Measurements from ENCODE around the gene PRUNE2. TPM values are rescaled to one million over a fixed set of nuclear protein-coding genes. Genes with fewer than 3 reads are reported as not detected.
A peak's percentile ranks its signal among the peaks of the same experiment; 100 is the strongest.
"Not testable (repeated sequence)": the region's sequence is repeated elsewhere in the genome, so short reads cannot be mapped to it uniquely, and the experiment has no call there.

Gene PRUNE2
- total RNA-seq, 1 donor from 2014 or later: 3.3 TPM

DNA sequence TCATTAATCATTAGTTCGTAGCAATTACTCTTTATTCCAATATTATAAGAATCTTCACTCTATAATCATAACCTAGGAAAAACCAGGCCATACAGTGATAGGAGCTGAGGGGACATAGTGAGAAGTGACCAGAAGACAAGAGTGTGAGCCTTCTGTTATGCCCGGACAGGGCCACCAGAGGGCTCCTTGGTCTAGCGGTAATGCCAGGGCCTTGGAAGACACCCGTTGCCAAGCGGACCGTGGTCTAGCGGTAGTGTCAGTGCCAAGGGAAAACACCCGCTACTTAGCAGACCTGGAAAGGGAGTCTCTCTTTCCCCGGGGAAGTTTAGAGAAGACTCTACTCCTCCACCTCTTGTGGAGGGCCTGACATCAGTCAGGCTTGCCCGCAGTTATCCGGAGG lies 239.9 kb downstream of the PRUNE2 start:
- not testable (repeated sequence) for H3K36me3 Mint-ChIP-seq; H3K4me3 Mint-ChIP-seq; H3K27me3 Mint-ChIP-seq; H3K27ac Mint-ChIP-seq; DNase-seq (ENCODE audit: extremely low spot score, unreplicated experiment); H3K9me3 Mint-ChIP-seq; H3K4me1 Mint-ChIP-seq (ENCODE audit: unreplicated experiment)
- TF ChIP-seq, protein P1, sequence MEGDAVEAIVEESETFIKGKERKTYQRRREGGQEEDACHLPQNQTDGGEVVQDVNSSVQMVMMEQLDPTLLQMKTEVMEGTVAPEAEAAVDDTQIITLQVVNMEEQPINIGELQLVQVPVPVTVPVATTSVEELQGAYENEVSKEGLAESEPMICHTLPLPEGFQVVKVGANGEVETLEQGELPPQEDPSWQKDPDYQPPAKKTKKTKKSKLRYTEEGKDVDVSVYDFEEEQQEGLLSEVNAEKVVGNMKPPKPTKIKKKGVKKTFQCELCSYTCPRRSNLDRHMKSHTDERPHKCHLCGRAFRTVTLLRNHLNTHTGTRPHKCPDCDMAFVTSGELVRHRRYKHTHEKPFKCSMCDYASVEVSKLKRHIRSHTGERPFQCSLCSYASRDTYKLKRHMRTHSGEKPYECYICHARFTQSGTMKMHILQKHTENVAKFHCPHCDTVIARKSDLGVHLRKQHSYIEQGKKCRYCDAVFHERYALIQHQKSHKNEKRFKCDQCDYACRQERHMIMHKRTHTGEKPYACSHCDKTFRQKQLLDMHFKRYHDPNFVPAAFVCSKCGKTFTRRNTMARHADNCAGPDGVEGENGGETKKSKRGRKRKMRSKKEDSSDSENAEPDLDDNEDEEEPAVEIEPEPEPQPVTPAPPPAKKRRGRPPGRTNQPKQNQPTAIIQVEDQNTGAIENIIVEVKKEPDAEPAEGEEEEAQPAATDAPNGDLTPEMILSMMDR (conservative IDR thresholded peaks at IDR 0.05): peak; percentile 72

DNA sequence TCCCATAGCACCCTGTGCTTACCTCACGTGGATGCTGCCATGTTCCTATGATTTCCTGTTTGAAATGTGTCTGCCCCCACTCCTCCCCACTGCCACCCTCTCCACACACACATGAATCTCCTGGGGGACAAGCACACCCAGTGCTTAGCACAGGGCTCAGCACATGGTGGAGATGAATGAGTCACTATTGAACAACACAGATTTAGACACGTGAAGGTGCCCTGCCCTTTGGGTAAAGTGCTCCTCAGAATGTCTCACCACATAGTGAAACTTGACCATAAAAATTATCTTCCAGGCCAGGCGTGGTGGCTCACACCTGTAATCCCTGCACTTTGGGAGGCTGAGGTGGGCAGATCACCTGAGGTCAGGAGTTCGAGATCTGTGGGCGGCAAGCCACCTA lies 240.5 kb downstream of the PRUNE2 start:
- Mint-ChIP-seq H3K36me3 (no peaks in the 10 kb centered on the region), H3K27ac (no peak overlapping the region), H3K9me3 (peaks cover 4% of the 10 kb centered on the region), H3K4me1 (ENCODE audit: unreplicated experiment) (peaks cover 9% of the 10 kb centered on the region), H3K27me3 (no peaks in the 10 kb centered on the region), H3K4me3 (no peak overlapping the region)
- no peak for DNase-seq (ENCODE audit: extremely low spot score, unreplicated experiment)
- TF ChIP-seq, protein P1 (conservative IDR thresholded peaks at IDR 0.05): no peak

DNA sequence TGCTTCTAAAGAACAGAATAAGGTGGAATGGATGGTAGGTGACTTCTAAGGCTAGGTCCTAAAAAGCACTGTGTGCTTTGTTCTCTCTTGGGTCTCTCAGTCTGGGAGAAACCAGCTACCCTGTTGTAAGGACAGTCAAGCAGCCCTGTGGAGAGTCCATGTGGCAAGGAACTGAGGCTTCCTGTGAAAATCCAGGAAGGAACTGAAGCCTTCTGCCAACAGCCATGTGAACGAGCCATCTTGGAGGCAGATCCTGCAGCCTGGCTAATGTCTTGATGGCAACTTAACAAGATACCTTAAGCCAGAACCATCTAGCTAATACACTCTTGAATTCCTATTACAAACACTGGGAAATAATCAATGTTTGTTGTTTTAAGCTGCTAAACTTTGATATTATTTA lies 241.8 kb downstream of the PRUNE2 start:
- Mint-ChIP-seq H3K4me1 (ENCODE audit: unreplicated experiment) (peaks cover 9% of the 10 kb centered on the region), H3K4me3 (no peak overlapping the region), H3K27ac (no peak overlapping the region), H3K36me3 (no peaks in the 10 kb centered on the region), H3K9me3 (peaks cover 4% of the 10 kb centered on the region), H3K27me3 (no peaks in the 10 kb centered on the region)
- no peak for DNase-seq (ENCODE audit: extremely low spot score, unreplicated experiment)
- TF ChIP-seq, protein P1 (conservative IDR thresholded peaks at IDR 0.05): no peak

DNA sequence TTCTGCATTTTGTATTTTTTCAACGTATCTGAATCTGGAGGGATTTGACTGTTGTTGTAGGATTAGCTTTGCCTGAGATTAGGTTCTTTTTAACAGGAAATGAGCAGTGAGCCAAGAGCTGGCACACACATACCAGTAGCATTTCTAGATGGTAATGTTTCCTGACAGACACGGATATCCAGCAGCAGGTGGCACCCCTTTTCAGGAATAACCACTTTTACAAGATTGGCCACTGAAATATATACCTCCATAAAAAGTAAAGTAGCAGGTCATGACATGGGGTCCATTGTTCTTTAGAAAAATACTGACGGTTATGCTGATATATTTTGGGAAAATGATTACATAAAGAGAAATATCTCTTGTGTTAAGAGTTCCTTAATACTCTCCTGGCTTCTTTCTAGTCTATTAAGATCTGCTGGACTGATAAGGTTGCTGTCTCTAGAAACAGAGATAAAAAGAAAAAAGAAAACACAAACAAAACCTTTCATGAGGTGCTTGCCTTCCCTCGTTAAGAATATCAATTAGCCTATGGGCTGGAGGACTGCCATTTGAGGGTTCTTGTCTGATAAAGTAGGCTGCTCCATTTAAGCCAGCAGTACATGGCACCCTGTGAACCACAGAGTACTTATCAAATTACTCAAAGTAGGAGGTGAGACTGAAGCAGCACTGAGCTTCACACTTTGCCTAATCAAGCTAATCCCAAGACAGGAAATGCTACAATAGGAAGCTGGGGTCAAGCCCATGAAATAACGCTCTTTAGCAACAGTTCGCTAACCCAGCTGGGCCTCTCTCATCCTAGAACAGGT lies 243.2 kb downstream of the PRUNE2 start:
- TF ChIP-seq, protein P1 (conservative IDR thresholded peaks at IDR 0.05): no peak
- peaks cover 3% of the 10 kb centered on the region for H3K27me3 Mint-ChIP-seq
- peaks cover 14% of the 10 kb centered on the region for H3K4me1 Mint-ChIP-seq (ENCODE audit: unreplicated experiment)
- no peaks in the 10 kb centered on the region for H3K9me3 Mint-ChIP-seq
- H3K27ac Mint-ChIP-seq: no peak overlapping the region
- DNase-seq (ENCODE audit: extremely low spot score, unreplicated experiment): no peak
- H3K4me3 Mint-ChIP-seq: no peak overlapping the region
- H3K36me3 Mint-ChIP-seq: no peaks in the 10 kb centered on the region

DNA sequence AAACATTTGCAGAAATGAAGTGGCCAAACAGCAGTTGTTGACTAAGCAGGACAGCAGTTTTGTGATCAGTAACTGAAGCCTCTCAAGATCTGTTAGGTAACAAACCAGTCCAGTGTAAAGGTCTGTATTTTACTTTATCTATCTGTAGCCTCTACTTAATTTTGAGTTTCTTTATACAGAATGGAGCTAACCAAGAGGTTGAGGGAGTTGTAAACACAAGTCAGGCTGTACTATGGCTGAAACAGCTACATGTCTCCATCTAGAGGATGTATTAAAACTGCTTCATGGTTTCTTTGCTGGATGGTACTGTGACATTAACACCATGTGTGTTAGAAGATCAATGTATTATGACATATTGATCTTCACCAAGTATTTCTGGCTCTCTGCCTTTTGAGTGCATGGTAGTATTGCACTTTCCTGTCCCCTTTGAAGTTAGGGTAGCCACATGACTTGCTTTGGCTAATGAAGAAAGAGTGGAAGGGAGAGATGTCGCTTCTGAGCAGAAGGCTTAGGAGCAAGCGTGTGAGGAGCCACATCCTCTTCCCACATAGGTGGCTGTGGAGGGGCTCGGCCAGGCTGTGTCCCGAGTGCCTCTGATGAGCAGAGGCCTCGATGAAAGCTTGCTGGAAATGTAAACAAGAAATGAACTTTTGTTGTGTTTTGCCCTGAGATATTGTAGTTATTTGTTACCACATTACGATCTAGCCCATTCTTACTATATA lies 247.2 kb downstream of the PRUNE2 start:
- peak overlapping the region; percentile 4 for H3K27ac Mint-ChIP-seq
- peaks cover 27% of the 10 kb centered on the region for H3K4me1 Mint-ChIP-seq (ENCODE audit: unreplicated experiment)

More for the DNA sequence above, 247.2 kb downstream of the PRUNE2 start:
- peaks cover 3% of the 10 kb centered on the region for H3K27me3 Mint-ChIP-seq
- TF ChIP-seq, protein P1 (conservative IDR thresholded peaks at IDR 0.05): peak; percentile 77
- no peak for DNase-seq (ENCODE audit: extremely low spot score, unreplicated experiment)
- H3K4me3 Mint-ChIP-seq: no peak overlapping the region
- no peaks in the 10 kb centered on the region for H3K9me3 Mint-ChIP-seq
- no peaks in the 10 kb centered on the region for H3K36me3 Mint-ChIP-seq

All from type B pancreatic cell (in vitro differentiated cells).